ENCODE data around the gene CARD11.

The CARD11 gene

DNA sequence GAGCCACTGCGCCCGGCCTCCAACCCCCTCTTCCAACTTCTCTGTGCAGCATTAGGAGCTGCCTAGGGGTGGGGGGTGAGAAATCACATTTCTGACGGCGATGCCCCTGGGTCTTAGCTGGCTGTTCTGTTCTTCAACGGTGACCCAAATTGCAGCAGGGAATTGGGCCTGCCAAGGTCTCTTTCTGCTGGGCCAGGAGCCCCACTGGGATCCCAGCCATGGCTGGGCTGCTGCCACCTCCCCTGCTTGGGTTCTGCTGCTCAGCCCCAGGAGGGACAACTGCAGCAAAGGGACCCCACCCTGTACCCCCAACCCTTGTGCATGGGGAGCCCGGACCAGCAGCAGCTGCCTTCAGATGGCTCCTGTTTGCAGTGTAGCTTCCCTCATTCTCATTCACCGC is 155.9 kb downstream of the CARD11 start:
- no peak for TF ChIP-seq TAF1 (IDR thresholded peaks at IDR 0.05; ENCODE audit: borderline replicate concordance, low read depth, low read length)
- TF ChIP-seq POLR2A (IDR thresholded peaks at IDR 0.05; ENCODE audit: low read depth, low read length): no peak
- no peak for TF ChIP-seq POLR2AphosphoS5 (IDR thresholded peaks at IDR 0.05; ENCODE audit: low read depth, low read length)
- FAIRE-seq: no peak
- DNase-seq (ENCODE audit: insufficient read length): no peak

DNA sequence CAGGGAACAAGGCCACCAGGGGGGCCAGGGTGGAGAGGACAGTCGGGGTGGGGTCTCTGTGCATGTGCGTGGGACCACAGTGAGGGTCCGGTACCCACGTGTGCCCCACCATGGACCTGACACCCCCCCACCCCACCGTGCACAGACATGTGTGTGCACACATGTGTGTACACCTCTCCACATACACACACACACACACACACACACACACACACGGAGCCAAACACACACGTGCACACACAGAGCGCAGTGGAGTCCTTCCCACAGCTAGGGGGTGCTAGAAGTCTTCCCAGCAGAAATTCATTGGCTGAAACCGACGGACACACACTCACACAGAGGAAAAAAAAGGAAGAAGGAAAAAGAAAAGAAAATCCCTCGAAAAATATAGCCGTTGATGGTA is 156.8 kb downstream of the CARD11 start:
- FAIRE-seq (peak; percentile 93), DNase-seq (ENCODE audit: insufficient read length) (peak; percentile 70)
- TF ChIP-seq POLR2A (IDR thresholded peaks at IDR 0.05; ENCODE audit: low read depth, low read length): no peak
- TF ChIP-seq TAF1 (IDR thresholded peaks at IDR 0.05; ENCODE audit: borderline replicate concordance, low read depth, low read length): no peak
- TF ChIP-seq POLR2AphosphoS5 (IDR thresholded peaks at IDR 0.05; ENCODE audit: low read depth, low read length): no peak

DNA sequence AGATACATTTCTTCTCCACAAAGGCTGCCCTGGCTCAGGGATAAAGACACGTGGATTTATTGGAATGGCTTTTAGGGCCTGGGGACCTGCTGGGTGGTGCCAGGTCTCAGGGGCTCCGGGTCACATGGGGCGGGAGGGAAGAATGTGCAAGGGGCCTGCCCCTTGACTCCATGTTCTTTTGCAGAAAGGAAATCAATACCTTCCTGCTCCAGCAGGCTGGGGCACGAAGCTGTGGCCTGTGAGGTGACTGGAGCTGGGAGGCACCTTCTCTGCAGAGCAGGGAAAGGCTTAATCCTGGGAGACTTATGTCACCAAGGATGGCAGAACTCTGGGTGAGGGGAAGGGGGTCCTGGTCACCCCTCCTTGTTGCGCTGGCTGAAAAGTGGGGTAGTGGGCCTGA is 157.3 kb downstream of the CARD11 start:
- FAIRE-seq (no peak), DNase-seq (ENCODE audit: insufficient read length) (no peak)
- TF ChIP-seq POLR2AphosphoS5 (IDR thresholded peaks at IDR 0.05; ENCODE audit: low read depth, low read length): no peak
- no peak for TF ChIP-seq TAF1 (IDR thresholded peaks at IDR 0.05; ENCODE audit: borderline replicate concordance, low read depth, low read length)
- no peak for TF ChIP-seq POLR2A (IDR thresholded peaks at IDR 0.05; ENCODE audit: low read depth, low read length)

DNA sequence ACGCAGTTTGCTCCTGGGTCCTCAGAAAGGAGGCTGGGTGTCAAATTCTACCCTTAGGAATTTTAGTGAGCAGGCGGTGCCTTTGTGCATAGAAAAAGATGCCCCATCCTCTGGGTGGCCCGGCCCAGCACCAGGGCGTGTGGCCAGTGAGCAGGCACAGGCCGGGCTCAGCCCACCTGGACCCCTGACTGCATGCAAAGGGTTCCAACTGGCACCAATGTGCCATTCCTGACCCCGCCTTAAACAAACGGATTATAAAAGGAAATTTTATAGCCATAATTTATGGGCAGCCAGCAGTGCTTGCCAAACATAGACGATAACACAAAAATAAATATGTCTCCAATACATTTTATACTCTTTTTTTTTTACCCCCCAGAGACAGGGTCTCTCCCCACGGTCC is 159.5 kb downstream of the CARD11 start:
- FAIRE-seq (no peak), DNase-seq (ENCODE audit: insufficient read length) (no peak)
- no peak for TF ChIP-seq POLR2AphosphoS5 (IDR thresholded peaks at IDR 0.05; ENCODE audit: low read depth, low read length)
- TF ChIP-seq POLR2A (IDR thresholded peaks at IDR 0.05; ENCODE audit: low read depth, low read length): no peak
- TF ChIP-seq TAF1 (IDR thresholded peaks at IDR 0.05; ENCODE audit: borderline replicate concordance, low read depth, low read length): no peak

DNA sequence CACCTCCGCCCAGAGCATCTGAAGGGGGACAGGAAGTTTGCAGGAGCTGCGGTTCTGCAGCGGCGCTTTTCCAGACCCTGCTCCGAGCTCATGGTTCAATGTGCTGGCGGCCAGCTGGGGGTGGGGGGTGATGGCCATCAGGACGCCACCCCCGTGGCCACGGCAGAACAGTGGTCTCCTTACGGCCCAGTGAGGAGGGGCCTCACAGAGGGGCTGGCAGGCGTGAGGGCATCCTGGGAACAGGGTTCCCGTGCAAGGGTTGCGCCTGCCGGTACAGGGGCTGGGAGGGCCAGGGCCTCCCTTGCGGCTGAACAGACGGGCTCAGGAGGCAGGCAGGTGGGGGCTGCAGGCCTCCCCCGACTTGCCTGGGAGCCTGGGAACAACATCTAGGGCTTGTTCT is 160.6 kb downstream of the CARD11 start:
- DNase-seq (ENCODE audit: insufficient read length) (no peak), FAIRE-seq (no peak)
- no peak for TF ChIP-seq TAF1 (IDR thresholded peaks at IDR 0.05; ENCODE audit: borderline replicate concordance, low read depth, low read length)
- no peak for TF ChIP-seq POLR2A (IDR thresholded peaks at IDR 0.05; ENCODE audit: low read depth, low read length)
- TF ChIP-seq POLR2AphosphoS5 (IDR thresholded peaks at IDR 0.05; ENCODE audit: low read depth, low read length): no peak

DNA sequence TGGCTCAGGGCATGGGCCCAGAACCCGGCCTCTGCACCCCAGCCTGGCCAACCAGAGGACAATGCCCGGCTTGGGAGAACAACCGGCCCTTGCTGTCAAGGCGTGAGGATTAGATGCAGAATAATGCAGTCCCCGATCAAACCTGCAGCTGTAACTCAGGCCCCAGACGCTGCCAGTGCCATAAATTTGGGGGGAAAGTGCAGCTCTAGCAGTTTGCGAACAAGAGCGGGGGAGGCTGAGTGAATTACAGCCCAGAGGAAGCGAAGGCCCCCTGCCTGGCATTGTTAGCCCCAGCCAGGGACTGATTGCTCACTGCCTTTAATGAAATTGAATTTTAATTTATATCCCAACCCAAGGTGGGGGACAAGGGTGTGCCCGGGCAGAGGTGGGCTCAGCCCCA is 161.6 kb downstream of the CARD11 start:
- no peak for TF ChIP-seq TAF1 (IDR thresholded peaks at IDR 0.05; ENCODE audit: borderline replicate concordance, low read depth, low read length)
- TF ChIP-seq POLR2A (IDR thresholded peaks at IDR 0.05; ENCODE audit: low read depth, low read length): no peak
- TF ChIP-seq POLR2AphosphoS5 (IDR thresholded peaks at IDR 0.05; ENCODE audit: low read depth, low read length): no peak
- DNase-seq (ENCODE audit: insufficient read length) (no peak), FAIRE-seq (no peak)

DNA sequence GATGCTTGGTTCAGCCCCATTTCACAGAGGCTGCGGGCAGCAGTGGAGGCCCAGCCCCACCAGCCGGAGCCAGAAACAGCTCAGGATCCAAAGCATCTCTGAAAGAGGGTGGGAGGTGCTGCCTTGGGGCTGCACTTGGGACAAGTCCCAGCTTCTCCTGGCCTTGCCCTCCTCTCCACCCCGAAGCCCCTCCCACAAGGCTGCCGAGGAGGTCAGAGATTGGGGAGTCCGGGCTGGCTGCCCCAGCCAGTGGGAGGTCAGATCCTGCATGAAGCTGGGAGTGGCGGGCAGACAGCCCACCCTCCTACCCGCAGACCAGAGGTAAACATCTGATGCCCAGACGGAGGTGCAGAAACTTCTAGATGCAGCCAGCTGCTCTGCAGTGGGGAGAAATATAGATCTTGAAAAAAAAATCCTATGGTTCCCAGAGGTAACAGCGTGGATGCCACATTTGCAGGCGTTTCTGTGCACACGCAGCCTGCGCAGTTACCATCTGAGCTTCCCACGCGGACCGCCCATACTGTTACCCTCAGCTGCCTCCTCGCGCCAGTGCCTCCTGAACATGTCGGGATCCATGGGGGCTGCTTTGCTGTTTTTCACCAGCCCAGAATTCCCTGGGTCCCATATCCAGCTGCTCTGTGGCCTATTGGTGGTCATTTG is 162.7 kb downstream of the CARD11 start:
- TF ChIP-seq TAF1 (IDR thresholded peaks at IDR 0.05; ENCODE audit: borderline replicate concordance, low read depth, low read length): no peak
- TF ChIP-seq POLR2A (IDR thresholded peaks at IDR 0.05; ENCODE audit: low read depth, low read length): no peak
- TF ChIP-seq POLR2AphosphoS5 (IDR thresholded peaks at IDR 0.05; ENCODE audit: low read depth, low read length): no peak

DNA sequence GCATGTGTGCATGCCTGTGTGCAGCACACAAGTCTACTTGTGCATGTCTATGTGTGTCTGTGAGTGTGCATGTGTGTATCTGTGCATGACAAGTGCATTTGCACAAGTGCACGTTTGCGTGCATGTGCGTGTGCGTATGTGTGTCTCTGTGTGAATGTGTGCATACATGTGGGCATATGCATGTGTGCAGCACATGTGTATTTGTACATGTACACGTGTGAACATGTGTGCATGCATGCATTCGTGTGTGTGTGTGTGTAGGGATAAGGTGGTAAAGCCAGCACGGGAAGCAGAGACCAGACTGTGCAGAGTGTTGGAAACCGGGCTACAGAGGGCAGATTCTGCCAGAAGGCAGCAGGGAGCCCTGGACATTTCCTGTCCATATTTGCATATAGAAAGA is 163.6 kb downstream of the CARD11 start:
- TF ChIP-seq POLR2A (IDR thresholded peaks at IDR 0.05; ENCODE audit: low read depth, low read length) (no peak), TAF1 (IDR thresholded peaks at IDR 0.05; ENCODE audit: borderline replicate concordance, low read depth, low read length) (no peak), POLR2AphosphoS5 (IDR thresholded peaks at IDR 0.05; ENCODE audit: low read depth, low read length) (no peak)
- FAIRE-seq: no peak
- no peak for DNase-seq (ENCODE audit: insufficient read length)

More for the DNA sequence above, 162.7 kb downstream of the CARD11 start:
- no peak for DNase-seq (ENCODE audit: insufficient read length)
- FAIRE-seq: no peak

DNA sequence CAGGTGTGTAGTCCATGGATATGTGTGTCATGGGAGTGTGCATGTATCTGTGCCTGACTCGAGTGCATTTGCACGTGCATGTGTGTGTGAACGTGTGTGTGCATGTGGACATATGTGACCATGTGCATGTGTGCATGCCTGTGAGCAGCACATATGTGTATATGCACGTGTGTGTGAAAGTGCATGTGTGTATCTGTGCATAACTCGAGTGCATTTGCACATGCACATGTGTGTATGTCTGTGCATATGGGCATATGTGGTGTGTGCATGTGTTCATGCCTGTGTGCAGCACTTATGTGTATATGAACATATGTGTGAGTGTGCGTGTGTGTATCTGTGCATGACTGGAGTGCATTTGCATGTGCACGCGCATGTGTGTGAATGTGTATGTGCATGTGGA is 164.3 kb downstream of the CARD11 start:
- no peak for FAIRE-seq
- TF ChIP-seq TAF1 (IDR thresholded peaks at IDR 0.05; ENCODE audit: borderline replicate concordance, low read depth, low read length) (no peak), POLR2A (IDR thresholded peaks at IDR 0.05; ENCODE audit: low read depth, low read length) (no peak), POLR2AphosphoS5 (IDR thresholded peaks at IDR 0.05; ENCODE audit: low read depth, low read length) (no peak)

DNA sequence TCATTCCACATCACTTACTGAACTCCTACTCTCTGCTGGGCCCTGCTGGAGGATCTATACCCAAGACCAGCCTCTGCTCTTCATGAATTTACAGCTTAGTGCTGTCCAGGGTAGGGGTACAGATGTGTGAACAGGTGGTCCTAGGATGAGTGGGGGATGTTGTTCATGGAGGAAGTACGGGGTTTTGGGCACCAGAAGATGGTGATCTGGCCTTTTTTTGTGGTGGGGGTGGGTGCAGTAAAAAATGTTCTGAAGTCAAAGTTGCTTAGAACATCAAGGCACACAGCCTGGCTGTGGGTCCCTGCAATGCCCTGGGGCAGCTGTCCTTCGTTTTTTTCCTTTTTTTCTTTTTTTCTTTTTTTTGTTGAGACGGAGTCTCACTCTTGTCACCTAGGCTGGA is 165.4 kb downstream of the CARD11 start:
- FAIRE-seq (no peak), DNase-seq (ENCODE audit: insufficient read length) (no peak)
- TF ChIP-seq POLR2AphosphoS5 (IDR thresholded peaks at IDR 0.05; ENCODE audit: low read depth, low read length): no peak
- no peak for TF ChIP-seq POLR2A (IDR thresholded peaks at IDR 0.05; ENCODE audit: low read depth, low read length)
- no peak for TF ChIP-seq TAF1 (IDR thresholded peaks at IDR 0.05; ENCODE audit: borderline replicate concordance, low read depth, low read length)

More for the DNA sequence above, 164.3 kb downstream of the CARD11 start:
- no peak for DNase-seq (ENCODE audit: insufficient read length)

DNA sequence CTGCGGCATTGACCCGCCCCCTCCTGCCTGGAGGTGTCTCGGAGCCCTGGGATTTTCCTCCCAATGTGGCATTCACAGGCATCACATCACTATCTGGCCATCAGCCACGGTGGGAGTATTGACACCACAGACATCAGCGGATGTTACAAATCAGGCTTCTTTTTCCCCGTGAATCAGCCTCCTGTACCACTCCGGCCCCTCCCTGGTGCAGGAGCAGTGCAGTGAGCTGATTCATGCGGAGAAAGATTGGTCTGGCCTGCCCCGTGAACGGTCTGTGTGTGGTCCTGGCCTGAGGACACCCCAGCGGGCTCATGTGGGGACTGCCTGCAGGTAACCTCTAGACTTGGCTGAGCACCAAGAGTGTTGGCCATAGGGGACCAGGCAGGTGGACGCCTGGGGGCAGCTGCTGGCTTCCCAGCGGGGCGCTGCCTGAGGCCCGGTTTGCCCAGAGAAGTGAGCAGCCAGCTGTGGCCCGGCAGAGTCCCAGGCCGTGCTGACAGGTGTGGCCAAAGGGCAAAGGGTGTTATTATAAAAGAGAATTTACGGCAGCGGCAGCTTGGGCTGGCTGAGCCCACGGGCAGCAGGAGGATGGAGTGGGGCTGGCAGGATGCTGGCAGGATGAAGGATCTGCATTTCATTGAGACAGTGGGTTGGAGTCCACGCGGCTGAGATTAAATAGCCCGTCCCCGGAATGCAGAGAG is 167.5 kb downstream of the CARD11 start:
- FAIRE-seq: no peak
- DNase-seq (ENCODE audit: insufficient read length): no peak
- TF ChIP-seq POLR2AphosphoS5 (IDR thresholded peaks at IDR 0.05; ENCODE audit: low read depth, low read length) (no peak), POLR2A (IDR thresholded peaks at IDR 0.05; ENCODE audit: low read depth, low read length) (no peak), TAF1 (IDR thresholded peaks at IDR 0.05; ENCODE audit: borderline replicate concordance, low read depth, low read length) (no peak)

Data from GM12892 (cell line).